ENCODE results near the gene DMD.

The DMD gene

DNA sequence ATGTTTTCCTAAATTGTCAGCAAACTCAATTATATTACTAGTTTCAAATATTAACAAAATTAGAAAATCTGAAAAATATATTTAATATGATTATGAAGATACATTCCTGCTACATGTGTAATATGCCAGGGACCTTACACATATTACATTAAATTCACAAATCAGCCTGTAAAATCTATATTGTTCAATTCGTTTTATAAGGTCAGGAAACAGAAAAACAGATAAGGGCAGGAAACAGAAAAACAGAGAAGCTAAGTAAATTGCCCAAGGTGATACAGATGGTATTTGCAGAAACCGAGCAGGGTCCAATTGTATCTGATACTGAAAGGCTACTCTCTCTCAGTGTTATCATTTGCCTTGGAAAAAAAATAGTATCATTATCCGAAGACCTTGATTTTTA is 739.0 kb downstream of the DMD start:
- no peak overlapping the region for H3K4me3 ChIP-seq (ENCODE audit: control insufficient read depth, low read depth, low read length)
- TF ChIP-seq, protein P1, sequence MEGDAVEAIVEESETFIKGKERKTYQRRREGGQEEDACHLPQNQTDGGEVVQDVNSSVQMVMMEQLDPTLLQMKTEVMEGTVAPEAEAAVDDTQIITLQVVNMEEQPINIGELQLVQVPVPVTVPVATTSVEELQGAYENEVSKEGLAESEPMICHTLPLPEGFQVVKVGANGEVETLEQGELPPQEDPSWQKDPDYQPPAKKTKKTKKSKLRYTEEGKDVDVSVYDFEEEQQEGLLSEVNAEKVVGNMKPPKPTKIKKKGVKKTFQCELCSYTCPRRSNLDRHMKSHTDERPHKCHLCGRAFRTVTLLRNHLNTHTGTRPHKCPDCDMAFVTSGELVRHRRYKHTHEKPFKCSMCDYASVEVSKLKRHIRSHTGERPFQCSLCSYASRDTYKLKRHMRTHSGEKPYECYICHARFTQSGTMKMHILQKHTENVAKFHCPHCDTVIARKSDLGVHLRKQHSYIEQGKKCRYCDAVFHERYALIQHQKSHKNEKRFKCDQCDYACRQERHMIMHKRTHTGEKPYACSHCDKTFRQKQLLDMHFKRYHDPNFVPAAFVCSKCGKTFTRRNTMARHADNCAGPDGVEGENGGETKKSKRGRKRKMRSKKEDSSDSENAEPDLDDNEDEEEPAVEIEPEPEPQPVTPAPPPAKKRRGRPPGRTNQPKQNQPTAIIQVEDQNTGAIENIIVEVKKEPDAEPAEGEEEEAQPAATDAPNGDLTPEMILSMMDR (IDR thresholded peaks at IDR 0.05; ENCODE audit: control insufficient read depth, insufficient read depth, low read depth, low read length, missing control alignments): no peak
- DNase-seq (ENCODE audit: low read depth): no peak

DNA sequence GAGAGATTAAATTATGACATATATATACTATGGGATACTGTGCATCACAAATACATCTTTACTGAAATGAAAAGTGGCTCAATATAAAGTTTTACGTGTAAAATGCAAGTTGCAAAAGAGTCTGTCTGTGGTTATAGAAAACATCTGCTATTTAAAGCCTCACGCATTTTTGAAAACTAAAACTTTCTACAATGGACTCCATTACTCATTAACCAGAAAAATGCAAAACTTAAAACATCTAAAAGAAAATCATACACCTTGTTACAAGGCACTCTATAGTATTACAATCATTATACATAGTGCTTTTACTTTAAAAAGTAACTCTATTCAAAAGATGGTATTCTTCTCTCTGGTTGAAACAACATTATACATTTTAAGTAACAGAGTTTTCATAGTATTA is 755.6 kb downstream of the DMD start:
- TF ChIP-seq, protein P1 (IDR thresholded peaks at IDR 0.05; ENCODE audit: control insufficient read depth, insufficient read depth, low read depth, low read length, missing control alignments): no peak
- DNase-seq (ENCODE audit: low read depth): no peak
- no peak overlapping the region for H3K4me3 ChIP-seq (ENCODE audit: control insufficient read depth, low read depth, low read length)

DNA sequence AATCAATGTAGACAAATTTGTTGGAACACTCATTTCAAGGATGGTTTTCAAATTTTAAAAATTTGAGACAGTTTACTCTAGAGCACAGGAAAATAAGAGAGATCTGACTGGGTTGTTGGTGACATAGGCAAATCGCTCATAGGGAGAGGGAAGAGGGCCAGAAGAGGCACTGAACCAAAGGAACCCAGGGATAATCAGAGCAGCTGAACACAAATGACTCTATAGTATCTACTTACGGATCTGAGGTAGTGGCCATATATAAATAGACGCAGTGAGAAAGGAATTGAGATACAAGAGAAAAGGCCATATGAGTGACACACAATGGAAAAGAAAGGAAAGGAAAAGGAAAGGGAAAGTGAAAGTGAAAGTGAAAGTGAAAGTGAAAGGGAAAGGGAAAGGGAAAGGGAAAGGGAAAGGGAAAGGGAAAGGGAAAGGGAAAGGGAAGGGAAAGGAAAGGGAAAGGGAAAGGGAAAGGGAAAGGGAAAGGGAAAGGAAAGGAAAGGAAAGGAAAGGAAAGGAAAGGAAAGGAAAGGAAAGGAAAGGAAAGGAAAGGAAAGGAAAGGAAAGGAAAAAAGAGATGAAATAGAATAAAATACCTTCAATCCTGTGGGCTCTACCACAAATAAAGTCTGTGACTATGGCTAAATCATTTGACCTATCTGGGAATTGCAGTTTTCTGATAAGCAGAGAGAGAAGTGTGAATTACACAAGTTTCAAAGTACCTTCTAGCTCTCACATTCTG is 759.2 kb downstream of the DMD start:
- no peak overlapping the region for H3K4me3 ChIP-seq (ENCODE audit: control insufficient read depth, low read depth, low read length)
- no peak for DNase-seq (ENCODE audit: low read depth)
- TF ChIP-seq, protein P1 (IDR thresholded peaks at IDR 0.05; ENCODE audit: control insufficient read depth, insufficient read depth, low read depth, low read length, missing control alignments): no peak

DNA sequence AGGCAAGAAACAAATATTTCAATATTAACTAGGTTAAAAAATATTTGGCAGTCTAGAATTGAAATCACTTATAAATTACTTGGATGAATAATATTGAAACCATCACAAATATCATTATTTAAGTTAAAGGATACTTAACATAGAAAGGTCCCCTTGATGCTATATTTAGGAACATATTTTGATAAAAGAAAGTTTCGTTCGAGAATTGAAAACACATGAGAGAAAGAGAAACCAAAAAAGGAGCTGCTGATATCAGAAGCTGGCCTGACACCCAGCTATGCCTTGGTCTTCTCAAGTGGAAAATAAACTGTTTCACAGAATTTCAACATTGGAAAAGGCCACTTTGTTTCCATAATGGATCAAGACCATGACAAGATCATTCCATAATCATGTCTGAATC is 762.4 kb downstream of the DMD start:
- H3K4me3 ChIP-seq (ENCODE audit: control insufficient read depth, low read depth, low read length): no peak overlapping the region
- no peak for DNase-seq (ENCODE audit: low read depth)
- TF ChIP-seq, protein P1 (IDR thresholded peaks at IDR 0.05; ENCODE audit: control insufficient read depth, insufficient read depth, low read depth, low read length, missing control alignments): no peak

DNA sequence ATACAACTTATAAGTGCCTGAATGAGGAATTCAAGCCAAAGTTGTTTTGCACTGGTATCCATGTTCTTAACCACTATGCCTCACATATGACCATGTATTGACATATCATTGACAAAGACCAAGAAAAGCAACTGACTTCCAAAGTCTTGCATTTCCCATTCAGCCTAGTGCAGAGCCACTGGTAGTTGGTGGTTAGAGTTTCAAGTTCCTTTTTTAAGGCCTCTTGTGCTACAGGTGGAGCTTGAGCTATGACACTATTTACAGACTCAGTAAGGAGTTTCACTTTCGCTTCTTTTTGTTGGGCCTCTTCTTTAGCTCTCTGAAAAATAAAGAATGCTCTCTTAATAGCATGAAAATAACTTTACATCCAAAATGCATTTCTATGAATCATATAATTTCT is 763.0 kb downstream of the DMD start:
- DNase-seq (ENCODE audit: low read depth): no peak
- TF ChIP-seq, protein P1 (IDR thresholded peaks at IDR 0.05; ENCODE audit: control insufficient read depth, insufficient read depth, low read depth, low read length, missing control alignments): no peak
- no peak overlapping the region for H3K4me3 ChIP-seq (ENCODE audit: control insufficient read depth, low read depth, low read length)

DNA sequence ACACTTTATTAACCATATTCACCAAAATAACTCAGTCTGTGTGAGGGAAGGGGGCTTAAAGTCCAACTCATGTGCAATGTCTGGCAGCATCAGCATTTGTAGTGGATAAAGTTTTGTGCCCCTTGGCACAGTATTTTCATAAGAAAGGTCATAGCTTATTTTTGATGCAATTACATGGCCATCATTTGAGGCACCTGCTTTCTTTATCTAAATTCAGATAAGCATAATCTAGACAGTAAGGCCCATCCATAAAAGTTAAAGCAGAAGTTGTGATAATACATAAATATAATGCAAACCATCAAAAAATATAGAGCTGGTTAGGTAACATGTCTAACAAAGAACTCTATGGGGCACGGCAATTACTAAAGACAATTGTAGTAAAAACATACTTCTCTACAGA is 763.7 kb downstream of the DMD start:
- no peak for DNase-seq (ENCODE audit: low read depth)
- no peak overlapping the region for H3K4me3 ChIP-seq (ENCODE audit: control insufficient read depth, low read depth, low read length)
- TF ChIP-seq, protein P1 (IDR thresholded peaks at IDR 0.05; ENCODE audit: control insufficient read depth, insufficient read depth, low read depth, low read length, missing control alignments): no peak
